ENCODE measurements around the gene SUSD6.

Gene SUSD6

GRCh38 chr14:69648480-69649451 lies 37.4 kb downstream of the SUSD6 start:
- no peak for DNase-seq (ENCODE audit: low read depth)

GRCh38 chr14:69650948-69651369 lies 39.6 kb downstream of the SUSD6 start:
- no peak for DNase-seq (ENCODE audit: low read depth)

- no peak for DNase-seq (ENCODE audit: low read depth)
Observed at GRCh38 chr14:69651664-69652063, 40.3 kb downstream of the SUSD6 start.

GRCh38 chr14:69652942-69653684 lies 41.7 kb downstream of the SUSD6 start:
- DNase-seq (ENCODE audit: low read depth), result no peak

GRCh38 chr14:69654116-69654515 lies 42.7 kb downstream of the SUSD6 start:
- no peak for DNase-seq (ENCODE audit: low read depth)

- peak; percentile 39 for DNase-seq (ENCODE audit: low read depth)
Observed at GRCh38 chr14:69657950-69658355, 46.6 kb downstream of the SUSD6 start.

GRCh38 chr14:69658664-69659261 lies 47.4 kb downstream of the SUSD6 start:
- no peak for DNase-seq (ENCODE audit: low read depth)

GRCh38 chr14:69660344-69661193 lies 49.2 kb downstream of the SUSD6 start:
- DNase-seq (ENCODE audit: low read depth), result no peak

- no peak for DNase-seq (ENCODE audit: low read depth)
Observed at GRCh38 chr14:69661194-69661537, 49.8 kb downstream of the SUSD6 start.

- no peak for DNase-seq (ENCODE audit: low read depth)
Observed at GRCh38 chr14:69662636-69663299, 51.4 kb downstream of the SUSD6 start.

GRCh38 chr14:69663300-69663643 lies 51.9 kb downstream of the SUSD6 start:
- DNase-seq (ENCODE audit: low read depth), result no peak

GRCh38 chr14:69664265-69664664 lies 52.9 kb downstream of the SUSD6 start:
- no peak for DNase-seq (ENCODE audit: low read depth)

- no peak for DNase-seq (ENCODE audit: low read depth)
Observed at GRCh38 chr14:69664865-69665526, 53.6 kb downstream of the SUSD6 start.

- no peak for DNase-seq (ENCODE audit: low read depth)
Observed at GRCh38 chr14:69665631-69666030, 54.2 kb downstream of the SUSD6 start.

GRCh38 chr14:69666112-69666511 lies 54.7 kb downstream of the SUSD6 start:
- DNase-seq (ENCODE audit: low read depth), result no peak

GRCh38 chr14:69666690-69667211 lies 55.4 kb downstream of the SUSD6 start:
- no peak for DNase-seq (ENCODE audit: low read depth)

GRCh38 chr14:69667938-69668335 lies 56.5 kb downstream of the SUSD6 start:
- DNase-seq (ENCODE audit: low read depth), result no peak

- no peak for DNase-seq (ENCODE audit: low read depth)
Observed at GRCh38 chr14:69669375-69669774, 58.0 kb downstream of the SUSD6 start.

GRCh38 chr14:69670093-69670492 lies 58.7 kb downstream of the SUSD6 start:
- DNase-seq (ENCODE audit: low read depth), result no peak

- no peak for DNase-seq (ENCODE audit: low read depth)
Observed at GRCh38 chr14:69671365-69672030, 60.1 kb downstream of the SUSD6 start.
